GM12892 (cell line): Measurements from ENCODE around the gene NUDT6.

Experiments used
- POLR2A ChIP-seq: IDR thresholded peaks from 2 replicates; pipeline ENCODE4 v1.6.1; 2011; ENCODE audit warnings: low read depth, low read length, control low read depth
- TAF1 ChIP-seq: IDR thresholded peaks from 2 replicates; pipeline ENCODE4 v1.6.1; 2011; ENCODE audit warnings: low read depth, mild to moderate bottlenecking, control low read depth, low read length, borderline replicate concordance

DNA sequence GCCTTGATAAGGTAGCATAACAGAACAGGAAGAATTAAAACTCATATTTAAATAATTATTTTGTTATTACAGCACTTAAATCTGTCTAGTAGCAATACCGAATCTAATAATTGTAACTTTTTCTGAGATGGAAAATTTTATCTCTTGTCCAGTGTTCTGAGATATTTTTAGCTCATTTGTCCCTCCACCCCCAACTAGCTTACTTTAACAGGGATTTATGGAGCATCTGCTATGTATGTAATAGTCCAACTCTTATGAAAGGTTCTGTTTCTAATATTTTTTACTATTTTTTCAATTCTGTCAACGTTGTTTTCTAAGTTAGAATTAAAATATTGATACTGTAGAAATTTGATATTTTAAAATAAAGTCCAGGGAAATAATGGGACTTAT lies 38.2 kb upstream of the NUDT6 start:
- TF ChIP-seq TAF1 (no peak), POLR2A (no peak)
